ENCODE data around the gene ST3GAL3.

Gene ST3GAL3

GRCh38 chr1:43952731-43953346, 245.5 kb downstream of the ST3GAL3 start:
- no peak for DNase-seq
- in situ Hi-C loops (cut with HindIII; ENCODE audit: low pct_ligation_motif_present, low pct_unique_long_range_greater_than_20kb, low sequenced_read_pairs) = no loop called here

GRCh38 chr1:43953361-43953760, 246.0 kb downstream of the ST3GAL3 start:
- in situ Hi-C loops (cut with HindIII; ENCODE audit: low pct_ligation_motif_present, low pct_unique_long_range_greater_than_20kb, low sequenced_read_pairs) = no loop called here
- no peak for DNase-seq

- in situ Hi-C loops (cut with HindIII; ENCODE audit: low pct_ligation_motif_present, low pct_unique_long_range_greater_than_20kb, low sequenced_read_pairs) = no loop called here
- DNase-seq = no peak
Observed at GRCh38 chr1:43954036-43954435, 246.7 kb downstream of the ST3GAL3 start.

GRCh38 chr1:43956234-43956633, 248.9 kb downstream of the ST3GAL3 start:
- DNase-seq = no peak
- in situ Hi-C loops (cut with HindIII; ENCODE audit: low pct_ligation_motif_present, low pct_unique_long_range_greater_than_20kb, low sequenced_read_pairs) = no loop called here

- in situ Hi-C loops (cut with HindIII; ENCODE audit: low pct_ligation_motif_present, low pct_unique_long_range_greater_than_20kb, low sequenced_read_pairs) = no loop called here
- DNase-seq = no peak
Observed at GRCh38 chr1:43957407-43958040, 250.2 kb downstream of the ST3GAL3 start.

- in situ Hi-C loops (cut with HindIII; ENCODE audit: low pct_ligation_motif_present, low pct_unique_long_range_greater_than_20kb, low sequenced_read_pairs) = no loop called here
- no peak for DNase-seq
Observed at GRCh38 chr1:43958351-43959255, 251.3 kb downstream of the ST3GAL3 start.

- in situ Hi-C loops (cut with HindIII; ENCODE audit: low pct_ligation_motif_present, low pct_unique_long_range_greater_than_20kb, low sequenced_read_pairs) = no loop called here
- DNase-seq = no peak
Observed at GRCh38 chr1:43960798-43961197, 253.5 kb downstream of the ST3GAL3 start.

- in situ Hi-C loops (cut with HindIII; ENCODE audit: low pct_ligation_motif_present, low pct_unique_long_range_greater_than_20kb, low sequenced_read_pairs) = no loop called here
- no peak for DNase-seq
Observed at GRCh38 chr1:43961692-43962091, 254.4 kb downstream of the ST3GAL3 start.

GRCh38 chr1:43962324-43962723, 255.0 kb downstream of the ST3GAL3 start:
- DNase-seq = no peak
- in situ Hi-C loops (cut with HindIII; ENCODE audit: low pct_ligation_motif_present, low pct_unique_long_range_greater_than_20kb, low sequenced_read_pairs) = no loop called here

GRCh38 chr1:43963006-43963405, 255.7 kb downstream of the ST3GAL3 start:
- no peak for DNase-seq
- in situ Hi-C loops (cut with HindIII; ENCODE audit: low pct_ligation_motif_present, low pct_unique_long_range_greater_than_20kb, low sequenced_read_pairs) = no loop called here

- in situ Hi-C loops (cut with HindIII; ENCODE audit: low pct_ligation_motif_present, low pct_unique_long_range_greater_than_20kb, low sequenced_read_pairs) = no loop called here
- no peak for DNase-seq
Observed at GRCh38 chr1:43963890-43964289, 256.6 kb downstream of the ST3GAL3 start.

- no peak for DNase-seq
- in situ Hi-C loops (cut with HindIII; ENCODE audit: low pct_ligation_motif_present, low pct_unique_long_range_greater_than_20kb, low sequenced_read_pairs) = no loop called here
Observed at GRCh38 chr1:43965316-43965715, 258.0 kb downstream of the ST3GAL3 start.

- in situ Hi-C loops (cut with HindIII; ENCODE audit: low pct_ligation_motif_present, low pct_unique_long_range_greater_than_20kb, low sequenced_read_pairs) = no loop called here
- DNase-seq = peak; percentile 47
Observed at GRCh38 chr1:43968348-43968948, 261.1 kb downstream of the ST3GAL3 start.

- DNase-seq = no peak
- in situ Hi-C loops (cut with HindIII; ENCODE audit: low pct_ligation_motif_present, low pct_unique_long_range_greater_than_20kb, low sequenced_read_pairs) = no loop called here
Observed at GRCh38 chr1:43969416-43969745, 262.0 kb downstream of the ST3GAL3 start.

- DNase-seq = peak; percentile 95
- in situ Hi-C loops (cut with HindIII; ENCODE audit: low pct_ligation_motif_present, low pct_unique_long_range_greater_than_20kb, low sequenced_read_pairs) = no loop called here
Observed at GRCh38 chr1:43969746-43970466, 262.6 kb downstream of the ST3GAL3 start, which contains the start of gene DPH2. Gene DPH2, plus strand, starts transcription at chr1:43970010. Its CDS starts 166 bp downstream, at chr1:43970176.

GRCh38 chr1:43970502-43970901, 263.2 kb downstream of the ST3GAL3 start:
- no peak for DNase-seq
- in situ Hi-C loops (cut with HindIII; ENCODE audit: low pct_ligation_motif_present, low pct_unique_long_range_greater_than_20kb, low sequenced_read_pairs) = no loop called here

- in situ Hi-C loops (cut with HindIII; ENCODE audit: low pct_ligation_motif_present, low pct_unique_long_range_greater_than_20kb, low sequenced_read_pairs) = no loop called here
Observed at GRCh38 chr1:43970911-43971310, 263.6 kb downstream of the ST3GAL3 start.

GRCh38 chr1:43971336-43971980, 264.1 kb downstream of the ST3GAL3 start:
- no peak for DNase-seq
- in situ Hi-C loops (cut with HindIII; ENCODE audit: low pct_ligation_motif_present, low pct_unique_long_range_greater_than_20kb, low sequenced_read_pairs) = no loop called here

More at GRCh38 chr1:43970911-43971310, 263.6 kb downstream of the ST3GAL3 start:
- DNase-seq = no peak
